HS-5 (cell line): Measurements from ENCODE around the gene HES5.

Experiments
- DNase-seq: peaks from one replicate; pipeline ENCODE4 v3.0.0-alpha.2; 2012; ENCODE audit warnings: low read depth

HES5 gene

DNA sequence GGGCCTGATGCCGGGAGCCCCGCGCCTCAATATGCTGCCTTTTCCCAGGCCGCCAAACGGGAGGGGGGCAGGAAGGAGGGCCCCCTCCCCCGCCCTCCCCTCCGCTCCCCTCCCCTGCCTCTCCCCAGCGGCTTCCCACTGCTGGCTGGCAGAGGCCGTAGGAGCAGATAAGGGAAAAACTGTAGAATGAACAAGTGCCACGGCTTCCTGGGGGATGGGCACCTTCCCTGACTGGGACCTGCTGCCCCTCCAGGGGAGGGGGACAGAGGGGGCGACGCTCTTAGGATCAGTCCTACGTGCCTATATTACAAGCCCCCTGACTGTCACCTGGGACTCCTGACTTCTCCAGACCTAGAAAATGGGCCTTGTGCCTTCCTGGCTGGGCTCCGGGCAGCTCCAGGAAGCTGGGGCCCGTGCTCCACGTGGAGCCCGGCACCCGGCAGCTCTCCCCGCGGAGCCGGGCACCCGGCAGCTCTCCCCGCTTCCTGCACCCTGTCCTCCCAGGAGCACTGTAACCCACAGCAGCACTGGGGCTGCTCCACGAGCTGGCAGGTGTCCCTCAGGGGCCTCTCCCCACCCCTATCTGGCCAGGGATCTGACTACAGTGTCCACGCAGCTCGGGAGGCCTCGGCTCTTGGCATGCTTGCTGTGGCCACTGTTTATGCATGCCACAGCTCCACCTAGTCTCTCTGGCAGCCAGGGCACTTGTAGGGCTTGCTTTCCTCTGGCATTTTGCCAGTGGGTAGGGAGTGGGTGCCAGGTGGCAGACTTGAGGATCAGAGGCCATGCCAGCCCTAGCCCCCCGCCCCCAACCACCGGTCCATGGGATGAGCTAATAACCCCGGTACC is 674 bp upstream of the HES5 start:
- DNase-seq, result no peak

- no peak for DNase-seq
Measured at GRCh38 chr1:2528966-2529783, 888 bp downstream of the HES5 start.

GRCh38 chr1:2528611-2528965 is 1.5 kb downstream of the HES5 start:
- DNase-seq, result no peak

- no peak for DNase-seq
Measured at GRCh38 chr1:2528016-2528415, 2.0 kb downstream of the HES5 start.

GRCh38 chr1:2527556-2527860 is 2.6 kb downstream of the HES5 start:
- DNase-seq, result no peak

DNA sequence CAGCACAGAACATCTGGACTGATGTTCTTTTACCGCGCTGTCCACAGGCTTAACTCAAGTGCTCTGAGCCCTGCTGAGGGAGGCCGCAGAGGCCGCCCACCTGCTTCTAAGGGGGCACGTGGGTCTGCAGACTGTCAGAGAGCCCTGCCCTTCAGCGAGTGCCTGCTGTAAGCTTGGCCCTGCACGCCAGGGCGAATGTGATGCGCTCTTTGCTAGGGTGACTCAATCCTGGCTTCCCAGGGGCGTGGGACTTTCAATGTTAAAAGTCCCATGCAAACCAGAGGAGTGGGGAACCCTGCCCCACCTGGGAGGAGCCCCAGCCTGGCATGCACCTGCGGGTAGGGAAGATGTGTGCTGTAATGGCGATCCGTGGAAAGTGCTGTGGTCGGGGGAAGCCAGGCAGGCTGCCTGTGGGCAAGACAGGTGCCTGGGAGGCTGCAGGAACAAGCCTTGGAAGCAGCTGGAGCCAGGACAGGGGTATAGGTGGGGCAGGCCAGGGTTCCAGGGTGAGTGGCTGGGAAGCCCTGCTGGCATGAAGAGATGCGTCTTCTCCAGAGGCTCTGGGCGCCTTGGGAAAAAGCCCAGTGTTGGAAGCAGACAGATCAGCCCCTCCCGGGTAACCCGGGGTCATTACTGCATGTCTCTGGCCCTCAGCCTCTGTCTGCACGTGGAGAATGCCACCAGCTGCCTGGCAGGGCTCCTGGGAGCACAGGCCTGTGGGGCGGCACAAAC is 3.1 kb downstream of the HES5 start:
- DNase-seq, result no peak

DNA sequence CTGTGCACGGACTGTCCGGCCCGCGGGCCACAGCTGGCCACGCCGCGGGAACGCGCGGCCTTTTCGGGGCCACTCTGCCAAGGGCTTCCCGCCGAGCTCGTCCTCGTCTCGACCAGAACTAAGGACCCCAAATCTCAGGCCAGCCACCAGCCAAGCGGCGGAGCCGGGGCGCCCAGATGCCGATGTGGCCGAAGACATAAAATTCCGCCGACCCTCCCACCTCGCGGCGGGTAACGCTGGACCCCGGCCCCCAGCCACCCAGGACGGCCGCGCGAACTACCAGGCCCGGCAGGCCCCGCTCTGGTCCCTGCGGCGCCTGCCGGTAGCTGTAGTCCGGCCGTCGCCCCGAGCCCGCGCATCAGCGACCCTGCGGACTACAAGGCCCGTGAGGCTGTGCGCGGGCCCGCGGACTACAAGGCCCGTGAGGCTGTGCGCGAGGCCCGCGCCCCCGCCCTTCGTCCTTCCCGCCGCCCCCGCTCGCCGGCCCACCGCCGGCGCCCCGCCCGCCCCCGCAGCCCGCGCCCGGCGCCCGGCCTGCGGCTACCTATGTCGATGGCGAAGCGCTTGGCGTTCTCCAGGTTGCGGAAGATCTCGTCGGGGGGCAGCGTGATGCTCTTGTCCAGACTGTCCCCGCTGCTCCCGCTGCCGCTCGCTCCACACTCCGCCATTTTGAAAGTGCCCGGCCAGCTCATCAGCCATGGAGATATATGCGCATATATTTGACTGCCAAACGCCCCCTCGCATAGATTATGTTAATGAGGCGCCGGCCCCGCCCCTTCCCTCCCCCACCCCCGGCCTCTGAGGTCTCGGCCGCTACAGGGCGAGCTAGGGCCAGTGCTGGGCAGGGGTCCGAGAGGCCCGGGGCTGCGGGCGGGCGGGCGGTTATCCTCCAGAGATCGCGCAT is 3.9 kb downstream of the HES5 start, which contains the start of gene PANK4:
TSS of gene PANK4 (minus strand) at position 677 of the 904 bp plus-strand sequence. CDS start at position 668, 9 bp downstream.
- peak; percentile 51 for DNase-seq

DNA sequence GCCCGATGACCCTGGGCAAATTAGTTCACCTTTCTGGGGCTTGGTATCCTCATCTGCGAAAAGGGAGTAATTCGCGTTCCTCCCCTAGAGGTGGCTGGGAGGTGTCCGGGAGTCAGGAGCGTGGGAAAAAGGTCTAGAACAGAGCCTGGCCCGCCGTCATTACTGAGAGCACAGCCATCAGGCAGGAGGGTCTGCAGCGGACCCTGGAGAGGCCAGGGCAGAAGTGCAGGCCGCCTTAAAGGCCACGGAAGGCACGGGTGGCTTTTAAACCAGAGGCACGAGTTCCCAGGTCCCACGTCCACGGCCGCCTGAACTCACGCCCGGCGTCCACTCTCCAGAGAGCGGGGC is 4.5 kb downstream of the HES5 start:
- no peak for DNase-seq

- DNase-seq, result no peak
Measured at GRCh38 chr1:2523891-2524609, 6.0 kb downstream of the HES5 start.

DNA sequence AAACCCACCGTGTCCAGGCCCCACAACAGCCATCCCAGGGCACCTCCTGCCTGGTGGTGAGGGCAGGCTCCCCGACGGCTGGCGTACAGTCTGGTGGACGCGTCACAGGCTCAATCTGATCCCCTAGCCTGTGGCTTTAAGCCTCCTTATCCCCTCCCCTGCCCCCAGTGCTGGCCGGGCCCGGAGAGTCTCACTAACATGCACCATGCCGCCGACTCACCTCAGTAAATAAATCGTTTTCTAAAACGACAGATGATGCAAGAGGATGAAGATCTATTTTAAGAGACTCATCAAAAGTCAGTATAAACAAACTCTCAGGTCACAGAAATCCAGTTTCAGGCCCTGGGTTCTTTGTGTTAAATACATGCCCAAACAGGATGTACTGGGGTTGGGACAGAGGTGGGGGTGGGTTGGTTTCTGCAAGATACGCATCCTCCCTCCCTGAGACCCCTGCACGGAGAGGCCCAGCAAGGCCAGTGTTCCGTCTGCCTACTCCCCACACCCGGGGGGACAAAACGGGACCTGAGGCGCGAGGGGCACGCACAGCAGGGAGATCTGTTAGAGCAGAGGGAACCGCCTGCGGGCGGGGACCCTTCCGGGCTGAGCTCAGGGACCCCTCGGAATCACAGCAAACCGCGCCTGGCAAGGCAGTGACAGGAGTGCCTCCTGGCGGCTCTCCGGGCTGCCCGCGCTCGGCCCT is 6.7 kb downstream of the HES5 start:
- DNase-seq, result no peak

GRCh38 chr1:2522230-2522629 is 7.8 kb downstream of the HES5 start:
- no peak for DNase-seq

GRCh38 chr1:2520806-2521205 is 9.3 kb downstream of the HES5 start:
- DNase-seq, result no peak

- DNase-seq, result no peak
Measured at GRCh38 chr1:2520206-2520605, 9.9 kb downstream of the HES5 start.

DNA sequence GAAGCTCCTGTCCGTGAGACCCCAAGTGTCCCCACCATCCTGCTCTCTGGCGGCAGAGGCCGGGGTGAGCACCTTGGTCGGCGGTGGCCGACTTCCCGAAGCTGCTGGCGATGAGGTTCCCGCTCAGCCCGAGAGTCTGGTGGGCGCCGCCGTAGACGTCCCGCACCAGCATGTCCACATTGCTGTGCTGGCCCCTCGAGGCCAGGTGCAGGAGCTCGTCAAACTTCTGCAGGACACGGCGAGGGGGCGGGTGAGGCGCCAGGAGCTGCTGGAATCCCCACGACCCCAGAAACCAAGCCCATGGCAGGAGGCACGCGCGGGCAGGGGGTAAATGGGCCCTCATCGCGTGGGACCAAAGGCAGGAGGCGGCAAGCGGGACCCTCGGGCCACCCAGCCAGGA is 10.3 kb downstream of the HES5 start:
- DNase-seq, result no peak

- no peak for DNase-seq
Measured at GRCh38 chr1:2519029-2519685, 10.9 kb downstream of the HES5 start.

GRCh38 chr1:2518528-2518927 is 11.5 kb downstream of the HES5 start:
- DNase-seq, result no peak

- no peak for DNase-seq
Measured at GRCh38 chr1:2517966-2518365, 12.1 kb downstream of the HES5 start.

- DNase-seq, result no peak
Measured at GRCh38 chr1:2516946-2517345, 13.1 kb downstream of the HES5 start.

DNA sequence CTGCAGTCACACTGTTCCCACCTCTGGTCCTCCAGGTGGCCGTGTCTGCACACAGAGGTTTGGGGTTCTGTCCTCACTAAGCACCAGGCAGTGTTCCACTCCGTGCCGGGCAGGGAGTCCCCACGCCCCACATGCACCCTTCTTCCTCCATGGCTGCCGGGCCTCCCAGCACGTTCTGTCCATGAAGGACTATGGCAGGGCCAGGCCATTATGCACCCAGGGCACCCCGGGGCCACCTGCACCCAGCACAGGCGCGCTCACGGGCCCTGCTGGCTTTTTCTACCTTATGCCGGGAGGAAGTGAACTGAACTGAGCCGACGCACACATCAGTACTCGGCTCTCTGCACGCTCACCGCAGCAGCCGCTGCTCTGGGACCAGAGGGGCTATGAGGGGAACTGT is 13.9 kb downstream of the HES5 start:
- DNase-seq, result no peak

GRCh38 chr1:2515763-2516080 is 14.3 kb downstream of the HES5 start:
- no peak for DNase-seq
